Measurements from ENCODE around the gene NRXN3.

DNA sequence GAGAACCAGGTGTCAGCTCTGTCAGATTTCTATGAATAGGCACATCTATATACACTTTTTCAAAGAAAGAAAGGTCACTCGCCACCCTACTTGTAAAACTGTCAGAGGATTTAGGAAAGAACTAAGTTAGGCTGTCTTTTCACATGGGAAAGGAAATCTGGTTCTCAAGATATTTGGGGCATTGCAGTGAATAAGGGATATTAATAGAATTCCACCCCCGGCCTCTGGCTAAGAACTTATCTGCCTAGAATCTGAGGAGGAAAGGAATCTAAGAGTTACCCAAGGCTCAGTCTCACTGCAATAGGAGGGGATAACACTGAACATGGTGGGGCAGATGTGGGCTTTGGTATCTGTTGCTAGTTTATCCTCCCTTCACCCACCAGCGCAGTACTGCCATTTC is 677.6 kb downstream of the NRXN3 start:
- TF ChIP-seq, protein P1, sequence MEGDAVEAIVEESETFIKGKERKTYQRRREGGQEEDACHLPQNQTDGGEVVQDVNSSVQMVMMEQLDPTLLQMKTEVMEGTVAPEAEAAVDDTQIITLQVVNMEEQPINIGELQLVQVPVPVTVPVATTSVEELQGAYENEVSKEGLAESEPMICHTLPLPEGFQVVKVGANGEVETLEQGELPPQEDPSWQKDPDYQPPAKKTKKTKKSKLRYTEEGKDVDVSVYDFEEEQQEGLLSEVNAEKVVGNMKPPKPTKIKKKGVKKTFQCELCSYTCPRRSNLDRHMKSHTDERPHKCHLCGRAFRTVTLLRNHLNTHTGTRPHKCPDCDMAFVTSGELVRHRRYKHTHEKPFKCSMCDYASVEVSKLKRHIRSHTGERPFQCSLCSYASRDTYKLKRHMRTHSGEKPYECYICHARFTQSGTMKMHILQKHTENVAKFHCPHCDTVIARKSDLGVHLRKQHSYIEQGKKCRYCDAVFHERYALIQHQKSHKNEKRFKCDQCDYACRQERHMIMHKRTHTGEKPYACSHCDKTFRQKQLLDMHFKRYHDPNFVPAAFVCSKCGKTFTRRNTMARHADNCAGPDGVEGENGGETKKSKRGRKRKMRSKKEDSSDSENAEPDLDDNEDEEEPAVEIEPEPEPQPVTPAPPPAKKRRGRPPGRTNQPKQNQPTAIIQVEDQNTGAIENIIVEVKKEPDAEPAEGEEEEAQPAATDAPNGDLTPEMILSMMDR (conservative IDR thresholded peaks at IDR 0.05; ENCODE audit: low read depth, low read length), result no peak
- TF ChIP-seq EZH2 (IDR thresholded peaks at IDR 0.05; ENCODE audit: low read length, unreplicated experiment), result no peak
- no peak for TF ChIP-seq EZH2phosphoT487 (IDR thresholded peaks at IDR 0.05; ENCODE audit: borderline replicate concordance, low read length)
